GDM1 (cell line): ENCODE measurements around the gene DYNLT5.
"Not testable (repeated sequence)": the region's sequence is repeated elsewhere in the genome, so short reads cannot be mapped to it uniquely, and the experiment has no call there.

Experiments
- DNase-seq: peaks from one replicate; lab custom pipeline; 2025; lab: John Stamatoyannopoulos, UW

DYNLT5 gene

DNA sequence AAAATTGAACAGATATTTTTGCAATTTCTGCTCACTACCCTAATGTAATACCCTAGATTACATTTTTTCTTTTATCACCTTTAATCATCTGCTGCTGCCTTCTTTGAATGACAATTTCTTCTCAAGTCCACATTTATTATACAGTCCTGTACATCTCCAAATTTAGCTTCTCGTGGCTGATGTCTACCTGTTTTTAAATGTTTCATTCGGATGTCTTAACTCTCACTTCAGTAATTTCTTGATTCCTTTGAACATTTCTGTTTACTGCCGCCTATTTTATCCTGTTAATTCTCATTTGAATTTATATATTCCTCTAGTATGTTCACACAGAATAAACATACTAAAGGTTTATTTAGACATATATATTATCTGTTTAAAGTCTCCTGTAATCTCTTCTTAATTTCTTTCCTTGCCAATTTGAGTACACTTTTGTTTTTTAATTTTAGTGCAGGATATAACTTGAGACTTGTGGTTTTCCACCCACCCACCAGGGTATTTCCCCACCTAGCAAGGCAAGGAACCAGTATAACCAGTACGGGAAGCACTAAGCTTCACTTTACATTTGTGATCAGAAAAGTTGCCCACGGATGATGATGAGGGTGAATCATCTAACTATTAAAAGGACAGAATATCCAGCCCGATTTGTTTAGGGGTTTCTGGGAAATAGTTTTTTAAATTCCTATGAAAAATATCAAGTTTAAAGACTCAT lies 36.1 kb downstream of the DYNLT5 start:
- DNase-seq, result no peak

DNA sequence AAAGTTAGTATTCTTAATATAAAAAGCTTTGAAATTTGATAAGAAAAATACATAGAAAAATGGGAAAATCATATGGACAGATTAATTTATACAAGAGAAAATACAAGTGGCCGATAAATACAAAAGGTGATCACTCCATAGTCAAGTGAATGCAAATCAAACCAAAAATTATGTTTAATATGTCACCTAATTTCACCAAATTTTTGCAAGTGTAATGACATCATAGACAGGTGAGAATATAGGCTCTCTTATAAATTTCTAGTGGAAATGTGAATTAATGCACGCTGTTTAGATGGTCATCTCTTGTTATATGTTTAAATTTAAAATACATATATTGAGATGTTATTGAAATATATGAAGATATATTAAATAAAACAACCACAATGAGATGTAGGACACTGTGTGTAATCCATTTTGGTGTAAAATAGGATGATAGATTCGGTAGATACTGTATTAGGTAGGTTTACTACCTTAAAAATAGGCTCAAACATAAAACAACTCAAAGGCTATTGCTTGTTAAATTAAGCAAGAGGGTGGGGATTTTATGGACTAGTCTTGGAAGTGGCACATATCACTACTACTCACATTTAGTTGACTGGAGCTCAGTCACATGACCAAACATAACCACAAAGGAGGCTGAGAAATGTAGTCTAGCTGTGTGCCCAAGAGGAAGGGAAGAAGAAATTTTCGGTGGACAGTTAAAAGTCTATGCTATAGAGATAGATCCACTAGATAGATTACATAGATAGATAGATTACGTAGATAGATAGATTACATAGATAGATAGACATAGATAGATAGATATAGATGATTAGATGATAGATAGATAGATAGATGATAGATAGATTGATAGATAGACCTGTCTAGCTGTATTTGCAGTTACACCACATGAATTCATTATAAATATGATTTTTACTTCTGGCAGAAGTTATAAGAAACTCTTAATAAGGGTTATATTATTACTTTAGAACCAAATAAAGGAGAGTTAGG lies 39.7 kb downstream of the DYNLT5 start:
- no peak for DNase-seq

DNA sequence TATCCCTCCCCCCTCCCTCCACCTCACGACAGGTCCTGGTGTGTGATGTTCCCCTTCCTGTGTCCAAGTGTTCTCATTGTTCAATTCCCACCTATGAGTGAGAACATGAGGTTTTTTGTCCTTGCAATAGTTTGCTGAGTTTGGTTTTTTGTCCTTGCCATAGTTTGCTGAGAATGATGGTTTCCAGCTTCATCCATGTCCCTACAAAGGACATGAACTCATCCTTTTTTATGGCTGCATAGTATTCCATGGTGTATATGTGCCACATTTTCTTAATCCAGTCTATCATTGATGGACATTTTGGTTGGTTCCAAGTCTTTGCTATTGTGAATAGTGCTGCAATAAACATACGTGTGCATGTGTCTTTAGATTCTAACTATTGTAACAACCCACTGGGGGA lies 43.6 kb downstream of the DYNLT5 start:
- not testable (repeated sequence) for DNase-seq

GRCh38 chr1:66809245-66809644 lies 57.0 kb downstream of the DYNLT5 start:
- DNase-seq, result no peak

DNA sequence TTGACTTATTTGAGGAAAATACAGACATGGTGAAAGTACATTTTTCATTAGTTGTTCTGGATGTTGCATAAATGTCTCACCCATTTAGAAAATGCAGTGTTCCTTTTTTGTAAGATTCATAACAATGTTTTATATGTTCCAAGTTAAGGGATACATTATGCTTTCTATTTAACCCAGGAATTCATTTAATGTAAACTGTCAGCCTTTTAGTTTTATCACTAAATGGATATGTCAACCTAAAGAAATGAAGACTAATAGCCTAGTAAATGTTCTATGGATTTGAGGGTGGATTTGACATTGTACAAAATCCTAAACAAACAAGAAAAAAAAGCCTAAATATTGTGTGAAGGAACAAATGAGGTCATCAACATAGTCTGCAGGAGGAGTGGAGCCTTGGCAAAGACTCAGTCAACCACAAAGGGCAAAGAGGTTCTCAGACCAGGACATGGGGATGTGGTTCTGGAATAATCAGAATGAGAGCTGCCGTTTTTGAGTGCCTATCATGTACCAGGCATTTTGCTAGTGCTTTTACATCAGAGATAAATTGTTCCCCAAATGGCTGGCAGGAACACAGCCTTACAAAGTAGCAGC lies 57.6 kb downstream of the DYNLT5 start:
- DNase-seq, result no peak

GRCh38 chr1:66824771-66825170 lies 72.5 kb downstream of the DYNLT5 start:
- no peak for DNase-seq
